H1 (cell line): ENCODE results near the gene TRAPPC12. TPM values are rescaled to one million over a fixed set of nuclear protein-coding genes. Genes with fewer than 3 reads are reported as not detected.

Experiments used
- CTCF ChIA-PET: fragments of 300-600 bp; sonication (Branson Sonifier 250); formaldehyde crosslinking; loops from one replicate; lab custom pipeline; 2021; ENCODE audit not compliant: partially characterized antibody; lab: Charles Lee
- POLR2A ChIA-PET: fragments of 300-600 bp; sonication (Branson Sonifier 250); formaldehyde crosslinking; loops from one replicate; lab custom pipeline; 2021; ENCODE audit warnings: inconsistent platforms; ENCODE audit not compliant: partially characterized antibody; lab: Charles Lee
- DNase-seq, 2 experiments: peaks; one replicate each; pipeline versions ENCODE4 v3.0.0 to v3.0.0-alpha.2; 2010 to 2022; ENCODE audit warnings: low spot score in 2 of 2, low read depth in 1 of 2, mixed read lengths in 1 of 2
- FAIRE-seq: peaks from 2 replicates; lab custom pipeline; 2011; peaks lifted over from hg19 to GRCh38; lab: Jason Lieb, UNC
- H2AFZ ChIP-seq: 2 replicates; pipeline ENCODE4 v1.8.1; 2012; ENCODE audit warnings: low read length, inconsistent platforms
- H2AK5ac ChIP-seq: 2 replicates; pipeline ENCODE4 v1.6.1; 2013; ENCODE audit warnings: low read depth, low read length
- H2BK120ac ChIP-seq: replicated peaks from 2 replicates; pipeline ENCODE3; 2013; ENCODE audit warnings: low read depth, low read length, inconsistent platforms
- H2BK12ac ChIP-seq: 2 replicates; pipeline ENCODE4 v1.6.1; 2013; ENCODE audit warnings: low read depth, low read length
- H2BK15ac ChIP-seq: 2 replicates; pipeline ENCODE4 v1.6.1; 2013; ENCODE audit warnings: low read length
- H2BK20ac ChIP-seq: 2 replicates; pipeline ENCODE4 v1.6.1; 2013; ENCODE audit warnings: low read length
- H2BK5ac ChIP-seq: 2 replicates; pipeline ENCODE4 v1.6.1; 2013; ENCODE audit warnings: low read depth, low read length
- H3K14ac ChIP-seq: 2 replicates; pipeline ENCODE4 v1.6.1; 2013; ENCODE audit warnings: inconsistent platforms; ENCODE audit not compliant: insufficient read length
- H3K18ac ChIP-seq: 2 replicates; pipeline ENCODE4 v1.6.1; 2013; ENCODE audit warnings: low read length; ENCODE audit errors: extremely low read depth
- H3K23ac ChIP-seq: 2 replicates; pipeline ENCODE4 v1.6.1; 2013; ENCODE audit warnings: inconsistent platforms; ENCODE audit not compliant: insufficient read length
- H3K23me2 ChIP-seq: 2 replicates; pipeline ENCODE4 v1.6.1; 2013; ENCODE audit warnings: low read depth, low read length
- H3K27ac ChIP-seq: 2 replicates; pipeline ENCODE4 v1.6.1; 2011; ENCODE audit warnings: low read depth, low read length, inconsistent platforms
- H3K27me3 ChIP-seq, 4 experiments: replicated peaks in 1 of 4; 1 replicate in 1 of 4; 2 replicates in 3 of 4; pipeline versions ENCODE4 v1.6.1 to v1.8.1; 2011 to 2013; ENCODE audit warnings: low read length in 3 of 4, mild to moderate bottlenecking in 3 of 4, inconsistent platforms in 2 of 4, mixed read lengths in 2 of 4, moderate library complexity in 1 of 4; ENCODE audit not compliant: control insufficient read depth in 3 of 4, insufficient read depth in 3 of 4; ENCODE audit errors: extremely low read depth in 1 of 4
- H3K36me3 ChIP-seq, 4 experiments: 2 replicates each; pipeline versions ENCODE4 v1.6.1 to v1.8.1; 2011 to 2013; ENCODE audit warnings: mild to moderate bottlenecking in 4 of 4, low read length in 3 of 4, moderate library complexity in 2 of 4, control low read depth in 1 of 4, inconsistent platforms in 1 of 4; ENCODE audit not compliant: insufficient read depth in 4 of 4, control insufficient read depth in 2 of 4
- H3K4ac ChIP-seq: replicated peaks from 2 replicates; pipeline ENCODE3; 2013; ENCODE audit warnings: low read length, low read depth, mixed read lengths, inconsistent platforms; ENCODE audit not compliant: insufficient read length
- H3K4me1 ChIP-seq, 4 experiments: replicated peaks in 1 of 4; 1 replicate in 1 of 4; 2 replicates in 3 of 4; pipeline versions ENCODE4 v1.6.1 to v1.8.1; 2011 to 2013; ENCODE audit warnings: low read length in 3 of 4, inconsistent platforms in 2 of 4, mixed read lengths in 1 of 4; ENCODE audit not compliant: insufficient read depth in 4 of 4, control insufficient read depth in 3 of 4
- H3K4me2 ChIP-seq, 2 experiments: 2 replicates each; pipeline versions ENCODE4 v1.6.1 to v1.8.1; 2011 to 2013; ENCODE audit warnings: low read depth in 2 of 2, low read length in 2 of 2, control low read depth in 1 of 2, inconsistent platforms in 1 of 2, mild to moderate bottlenecking in 1 of 2; ENCODE audit not compliant: insufficient read depth in 1 of 2
- H3K4me3 ChIP-seq, 4 experiments: fragments of 200-600, 300-600 bp in 1 of 4; sonication (generic), shearing (Covaris generic), sonication (Bioruptor Twin) in 1 of 4; 2 replicates each; pipeline versions ENCODE4 v1.5.1 to v1.8.1; 2011 to 2016; ENCODE audit warnings: low read length in 4 of 4, low read depth in 3 of 4, control low read depth in 2 of 4, inconsistent platforms in 2 of 4, mild to moderate bottlenecking in 2 of 4, mixed read lengths in 1 of 4, moderate library complexity in 1 of 4; ENCODE audit not compliant: insufficient read depth in 2 of 4; ENCODE audit errors: extremely low read depth in 1 of 4
- H3K56ac ChIP-seq: replicated peaks from 2 replicates; pipeline ENCODE3; 2013; ENCODE audit warnings: low read depth, mild to moderate bottlenecking, mixed read lengths, low read length, inconsistent platforms; ENCODE audit not compliant: insufficient read length
- H3K79me1 ChIP-seq: 2 replicates; pipeline ENCODE4 v1.6.1; 2013; ENCODE audit warnings: low read depth, low read length, control low read depth
- H3K79me2 ChIP-seq, 2 experiments: 2 replicates each; pipeline versions ENCODE4 v1.6.1 to v1.8.1; 2012 to 2013; ENCODE audit warnings: low read length in 2 of 2, mild to moderate bottlenecking in 2 of 2, inconsistent platforms in 1 of 2; ENCODE audit not compliant: insufficient read depth in 2 of 2, control insufficient read depth in 1 of 2
- H3K9ac ChIP-seq, 4 experiments: replicated peaks in 1 of 4; 1 replicate in 1 of 4; 2 replicates in 3 of 4; pipeline versions ENCODE4 v1.6.1 to v1.8.1; 2011 to 2013; ENCODE audit warnings: low read depth in 3 of 4, low read length in 3 of 4, control low read depth in 2 of 4, mild to moderate bottlenecking in 2 of 4, moderate library complexity in 2 of 4, inconsistent platforms in 1 of 4; ENCODE audit errors: extremely low read depth in 1 of 4
- H3K9me3 ChIP-seq, 2 experiments: 2 replicates each; pipeline versions ENCODE4 v1.6.1 to v1.8.1; 2012 to 2013; ENCODE audit warnings: mild to moderate bottlenecking in 2 of 2, moderate library complexity in 2 of 2, control low read depth in 1 of 2, inconsistent platforms in 1 of 2, low read depth in 1 of 2, low read length in 1 of 2, mixed read lengths in 1 of 2; ENCODE audit not compliant: insufficient read depth in 2 of 2
- H4K20me1 ChIP-seq, 2 experiments: replicated peaks in 1 of 2; 2 replicates each; pipeline versions ENCODE3 to v1.8.1; 2011 to 2013; ENCODE audit warnings: inconsistent platforms in 2 of 2, low read length in 2 of 2, mild to moderate bottlenecking in 1 of 2; ENCODE audit not compliant: insufficient read depth in 2 of 2, control insufficient read depth in 1 of 2
- H4K5ac ChIP-seq: 2 replicates; pipeline ENCODE4 v1.6.1; 2013; ENCODE audit warnings: low read length, low read depth, mixed read lengths, inconsistent platforms; ENCODE audit not compliant: insufficient read length
- H4K8ac ChIP-seq: 2 replicates; pipeline ENCODE4 v1.8.0; 2013; ENCODE audit warnings: mild to moderate bottlenecking, moderate library complexity, low read length, inconsistent platforms; ENCODE audit not compliant: insufficient read depth; ENCODE audit errors: extremely low read depth
- H4K91ac ChIP-seq: replicated peaks from 2 replicates; pipeline ENCODE3; 2013; ENCODE audit warnings: low read length, mixed read lengths, inconsistent platforms; ENCODE audit not compliant: insufficient read length
- CHD1 ChIP-seq: IDR thresholded peaks from 2 replicates; pipeline ENCODE4 v1.6.1; 2012; ENCODE audit warnings: low read depth, low read length, improper control_type of control experiment
- CTBP2 ChIP-seq: IDR thresholded peaks from 2 replicates; pipeline ENCODE4 v1.7.0; 2011; ENCODE audit warnings: borderline replicate concordance, mild to moderate bottlenecking, moderate library complexity, mixed read lengths, low read length; ENCODE audit not compliant: insufficient read depth, insufficient read length
- JUND ChIP-seq: IDR thresholded peaks from 2 replicates; pipeline ENCODE4 v1.6.1; 2011; ENCODE audit warnings: mild to moderate bottlenecking, improper control_type of control experiment, low read length
- POLR2AphosphoS5 ChIP-seq: IDR thresholded peaks from 2 replicates; pipeline ENCODE4 v1.6.1; 2011; ENCODE audit warnings: low read depth, low read length
- RXRA ChIP-seq: IDR thresholded peaks from 2 replicates; pipeline ENCODE4 v1.6.1; 2011; ENCODE audit warnings: low read depth, mild to moderate bottlenecking, low read length, moderate library complexity; ENCODE audit not compliant: insufficient read depth
- SIN3A ChIP-seq, 2 experiments: IDR thresholded peaks in 1 of 2; conservative IDR thresholded peaks in 1 of 2; 2 replicates each; pipeline ENCODE4 v1.6.1; 2011 to 2012; ENCODE audit warnings: low read length in 2 of 2, improper control_type of control experiment in 1 of 2, low read depth in 1 of 2, mild to moderate bottlenecking in 1 of 2
- WGBS, 2 experiments: shearing (Covaris generic) in 1 of 2; methylation state at CpG; one replicate each; pipeline versions ENCODE4 v1.1.6 to v1.1.7; 2013 to 2015; ENCODE audit warnings: low lambda C conversion rate in 2 of 2, mixed read lengths in 2 of 2, inconsistent platforms in 1 of 2, low coverage in 1 of 2, missing lambda C conversion rate in 1 of 2; ENCODE audit not compliant: insufficient replicate concordance in 2 of 2, insufficient coverage in 1 of 2, insufficient read length in 1 of 2; ENCODE audit errors: extremely low coverage in 1 of 2, missing lambda C conversion rate in 1 of 2; 5-methylcytosine and 5-hydroxymethylcytosine counted together
- polyA plus RNA-seq, 7 experiments: library from polyadenylated mRNA; depleted of rRNA in 3 of 7; stranded (reverse) in 5 of 7; unstranded in 2 of 7; fragments of >200 nt in 5 of 7; fragments of 200-250 nt in 2 of 7; gene quantifications; 1 replicate in 5 of 7; 2 replicates in 1 of 7; 4 replicates in 1 of 7; pipeline versions ENCODE4 v1.2.1 to v1.2.3, GENCODE V29; 2011 to 2013; ENCODE audit warnings: missing spikeins in 2 of 7, mixed read lengths in 2 of 7
- total RNA-seq: library from RNA; stranded (reverse); fragmentation: NEBNext Ultra II Directional; extraction: Animal tissue kit (Norgen Biotek cat#: 25700); gene quantifications from 2 replicates; pipeline ENCODE4 v1.2.1, GENCODE V29; 2021
- TF ChIP-seq, protein P1 (sequence below), 3 experiments: IDR thresholded peaks; 1 replicate in 2 of 3; 2 replicates in 1 of 3; pipeline versions ENCODE4 v1.5.1 to v1.6.1; 2011; ENCODE audit warnings: low read length in 3 of 3, mild to moderate bottlenecking in 3 of 3, inconsistent platforms in 2 of 3, low read depth in 1 of 3, moderate library complexity in 1 of 3; ENCODE audit not compliant: insufficient read depth in 1 of 3; ENCODE audit errors: control extremely low read depth in 1 of 3
- TF ChIP-seq, protein P2 (sequence below): IDR thresholded peaks from 2 replicates; pipeline ENCODE4 v1.6.1; 2011; ENCODE audit warnings: low read length, improper control_type of control experiment

TRAPPC12 gene
- total and polyA plus RNA-seq, 2 of the 8 experiments (the other 6 are each of a cell fraction or from before 2014, with no cell fraction given), result 35.0 to 67.3 TPM

DNA sequence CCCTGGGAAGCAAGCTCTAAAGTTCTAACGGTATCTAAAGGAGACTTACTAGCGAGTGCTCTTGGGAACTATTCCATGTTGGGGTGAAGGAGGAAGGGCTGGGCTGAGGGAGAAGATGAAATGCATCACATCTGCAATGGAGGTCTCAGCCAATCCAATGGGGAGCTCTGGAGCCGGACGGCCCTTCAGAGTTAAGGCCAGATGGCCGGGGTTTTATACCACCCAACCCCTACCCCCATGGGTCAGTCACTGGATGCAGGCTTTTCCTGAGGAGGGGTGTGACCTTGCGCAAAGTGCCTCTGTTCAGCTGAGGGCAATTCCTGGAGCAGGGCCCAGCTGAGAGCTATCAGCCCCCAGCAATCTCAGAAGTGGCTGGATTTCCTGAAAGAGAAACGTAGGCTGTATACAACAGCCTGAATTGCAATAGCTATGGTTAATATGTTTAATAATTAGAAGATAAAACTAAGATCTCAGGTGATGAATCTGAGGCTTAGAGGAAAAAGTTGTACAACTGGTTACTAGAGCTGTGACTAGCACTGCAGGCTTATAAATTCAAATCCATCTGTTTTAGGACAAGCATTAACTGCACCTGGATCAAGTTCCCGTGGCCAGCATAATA lies 23.4 kb upstream of the TRAPPC12 start:
- H3K4me2 ChIP-seq, result no peak overlapping the region
- no peak overlapping the region for H2AK5ac ChIP-seq
- H3K27me3 ChIP-seq, result no peaks in the 10 kb centered on the region
- no peak overlapping the region for H3K4ac ChIP-seq
- H3K4me3 ChIP-seq, result no peak overlapping the region
- H3K56ac ChIP-seq, result no peak overlapping the region
- peaks cover 0 to 10% (median 0%) of the 10 kb centered on the region in 4 experiments; a peak in 1 of 7 replicates for H3K4me1 ChIP-seq
- H3K9me3 ChIP-seq, result no peaks in the 10 kb centered on the region
- no peak overlapping the region for H4K91ac ChIP-seq
- H2BK120ac ChIP-seq, result no peak overlapping the region
- H3K79me1 ChIP-seq, result peaks cover 5% of the 10 kb centered on the region
- H3K23ac ChIP-seq, result no peak overlapping the region
- H3K36me3 ChIP-seq, result peaks cover 0 to 10% (median 4%) of the 10 kb centered on the region in 4 experiments; a peak in 6 of 8 replicates
- H2BK15ac ChIP-seq, result no peak overlapping the region
- DNase-seq (peak in 1 of 2 experiments; percentile 20), FAIRE-seq (no peak)
- H4K8ac ChIP-seq, result no peak overlapping the region
- CTCF ChIA-PET, result interaction anchor here (3.1 kb wide), 1 partner anchor 105 kb away, joined by 6 read pairs; no protein-coding TSS in a partner anchor
- no peaks in the 10 kb centered on the region for H3K23me2 ChIP-seq
- H3K14ac ChIP-seq, result no peak overlapping the region
- H2BK20ac ChIP-seq, result no peak overlapping the region
- no peak overlapping the region for H3K18ac ChIP-seq
- WGBS, 2 experiments, result 94% methylated on average over 8 of the region's 8 CpGs; no CpG with 5 or more reads in 1 of the 2 experiments
- 0 out of 2 replicates have a peak overlapping the region, but pooled peaks have one; percentile 4 for H3K27ac ChIP-seq
- no peak overlapping the region for H3K9ac ChIP-seq
- peaks cover 0 to 2% of the 10 kb centered on the region in 2 experiments for H4K20me1 ChIP-seq
- H2BK5ac ChIP-seq, result no peak overlapping the region
- POLR2A ChIA-PET, result interaction anchor here (1.0 kb wide), 1 partner anchor 24 kb away, joined by 3 read pairs; the partner anchor contains the start of gene TRAPPC12
- H3K79me2 ChIP-seq, result peaks cover 0 to 29% of the 10 kb centered on the region in 2 experiments; a peak in 2 of 4 replicates
- H2BK12ac ChIP-seq, result no peak overlapping the region
- no peak overlapping the region for H4K5ac ChIP-seq
- H2AFZ ChIP-seq, result no peak overlapping the region
- TF ChIP-seq CHD1 (no peak), CTBP2 (no peak), POLR2AphosphoS5 (no peak), JUND (no peak), SIN3A (conservative IDR thresholded peaks at IDR 0.05 in 1 of 2, IDR thresholded peaks at IDR 0.05 in 1 of 2; ENCODE audit: low read depth in 1 of 2, low read length in 2 of 2) (no peak), RXRA (no peak)
- TF ChIP-seq, protein P1, sequence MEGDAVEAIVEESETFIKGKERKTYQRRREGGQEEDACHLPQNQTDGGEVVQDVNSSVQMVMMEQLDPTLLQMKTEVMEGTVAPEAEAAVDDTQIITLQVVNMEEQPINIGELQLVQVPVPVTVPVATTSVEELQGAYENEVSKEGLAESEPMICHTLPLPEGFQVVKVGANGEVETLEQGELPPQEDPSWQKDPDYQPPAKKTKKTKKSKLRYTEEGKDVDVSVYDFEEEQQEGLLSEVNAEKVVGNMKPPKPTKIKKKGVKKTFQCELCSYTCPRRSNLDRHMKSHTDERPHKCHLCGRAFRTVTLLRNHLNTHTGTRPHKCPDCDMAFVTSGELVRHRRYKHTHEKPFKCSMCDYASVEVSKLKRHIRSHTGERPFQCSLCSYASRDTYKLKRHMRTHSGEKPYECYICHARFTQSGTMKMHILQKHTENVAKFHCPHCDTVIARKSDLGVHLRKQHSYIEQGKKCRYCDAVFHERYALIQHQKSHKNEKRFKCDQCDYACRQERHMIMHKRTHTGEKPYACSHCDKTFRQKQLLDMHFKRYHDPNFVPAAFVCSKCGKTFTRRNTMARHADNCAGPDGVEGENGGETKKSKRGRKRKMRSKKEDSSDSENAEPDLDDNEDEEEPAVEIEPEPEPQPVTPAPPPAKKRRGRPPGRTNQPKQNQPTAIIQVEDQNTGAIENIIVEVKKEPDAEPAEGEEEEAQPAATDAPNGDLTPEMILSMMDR (IDR thresholded peaks at IDR 0.05; ENCODE audit: control extremely low read depth in 1 of 3, insufficient read depth in 1 of 3, low read depth in 1 of 3, low read length in 3 of 3), result no peak
- TF ChIP-seq, protein P2, sequence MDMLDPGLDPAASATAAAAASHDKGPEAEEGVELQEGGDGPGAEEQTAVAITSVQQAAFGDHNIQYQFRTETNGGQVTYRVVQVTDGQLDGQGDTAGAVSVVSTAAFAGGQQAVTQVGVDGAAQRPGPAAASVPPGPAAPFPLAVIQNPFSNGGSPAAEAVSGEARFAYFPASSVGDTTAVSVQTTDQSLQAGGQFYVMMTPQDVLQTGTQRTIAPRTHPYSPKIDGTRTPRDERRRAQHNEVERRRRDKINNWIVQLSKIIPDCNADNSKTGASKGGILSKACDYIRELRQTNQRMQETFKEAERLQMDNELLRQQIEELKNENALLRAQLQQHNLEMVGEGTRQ, result no peak
